Loucy (cell line): ENCODE results near the gene USP2.

Experiments used
- CTCF ChIP-seq: fragments of 200-600 bp; sonication (generic); conservative IDR thresholded peaks from 2 replicates; pipeline ENCODE4 v1.5.1; 2014; ENCODE audit warnings: mild to moderate bottlenecking, antibody characterized with exemption, low read length
- EZH2phosphoT487 ChIP-seq: fragments of 200-600 bp; IDR thresholded peaks from 2 replicates; pipeline ENCODE4 v1.6.1; 2018; ENCODE audit warnings: antibody characterized with exemption, mild to moderate bottlenecking, moderate library complexity, borderline replicate concordance

GRCh38 chr11:119375337-119376196, 5.9 kb downstream of the USP2 start:
- TF ChIP-seq CTCF (no peak), EZH2phosphoT487 (no peak)
